WI38 (cell line): ENCODE results near the gene TTBK1.

Source experiments
- H3K4me3 ChIP-seq: 2 replicates; pipeline ENCODE4 v1.5.1; 2011; ENCODE audit warnings: low read depth, mild to moderate bottlenecking, control low read depth, low read length
- TF ChIP-seq, protein P1 (sequence below): IDR thresholded peaks from 2 replicates; pipeline ENCODE4 v1.5.1; 2012; ENCODE audit warnings: low read depth, mild to moderate bottlenecking, control low read depth, low read length

The TTBK1 gene

DNA sequence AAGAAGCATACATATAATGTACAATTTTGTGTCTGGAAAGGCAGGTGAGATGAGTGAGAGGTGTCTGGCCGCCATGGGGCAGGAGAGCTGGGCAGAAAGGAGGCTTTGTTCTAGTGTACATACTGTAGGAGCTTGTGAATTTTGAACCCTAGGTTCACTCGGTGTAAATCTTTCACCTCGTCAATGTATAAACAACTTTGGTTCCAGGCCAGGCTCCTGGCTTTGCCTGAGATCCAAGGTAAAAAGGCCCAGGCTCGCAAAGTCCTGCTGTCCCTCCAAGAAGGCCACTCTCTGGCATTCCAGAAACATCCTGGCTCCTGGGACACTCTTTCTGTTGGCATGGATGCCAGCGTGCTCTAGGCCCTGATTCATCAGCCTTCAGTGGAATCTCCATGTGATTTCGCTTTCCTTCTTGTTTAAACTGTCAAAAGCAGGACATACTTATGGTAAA is 47.6 kb downstream of the TTBK1 start:
- TF ChIP-seq, protein P1, sequence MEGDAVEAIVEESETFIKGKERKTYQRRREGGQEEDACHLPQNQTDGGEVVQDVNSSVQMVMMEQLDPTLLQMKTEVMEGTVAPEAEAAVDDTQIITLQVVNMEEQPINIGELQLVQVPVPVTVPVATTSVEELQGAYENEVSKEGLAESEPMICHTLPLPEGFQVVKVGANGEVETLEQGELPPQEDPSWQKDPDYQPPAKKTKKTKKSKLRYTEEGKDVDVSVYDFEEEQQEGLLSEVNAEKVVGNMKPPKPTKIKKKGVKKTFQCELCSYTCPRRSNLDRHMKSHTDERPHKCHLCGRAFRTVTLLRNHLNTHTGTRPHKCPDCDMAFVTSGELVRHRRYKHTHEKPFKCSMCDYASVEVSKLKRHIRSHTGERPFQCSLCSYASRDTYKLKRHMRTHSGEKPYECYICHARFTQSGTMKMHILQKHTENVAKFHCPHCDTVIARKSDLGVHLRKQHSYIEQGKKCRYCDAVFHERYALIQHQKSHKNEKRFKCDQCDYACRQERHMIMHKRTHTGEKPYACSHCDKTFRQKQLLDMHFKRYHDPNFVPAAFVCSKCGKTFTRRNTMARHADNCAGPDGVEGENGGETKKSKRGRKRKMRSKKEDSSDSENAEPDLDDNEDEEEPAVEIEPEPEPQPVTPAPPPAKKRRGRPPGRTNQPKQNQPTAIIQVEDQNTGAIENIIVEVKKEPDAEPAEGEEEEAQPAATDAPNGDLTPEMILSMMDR = no peak
- no peak overlapping the region for H3K4me3 ChIP-seq

DNA sequence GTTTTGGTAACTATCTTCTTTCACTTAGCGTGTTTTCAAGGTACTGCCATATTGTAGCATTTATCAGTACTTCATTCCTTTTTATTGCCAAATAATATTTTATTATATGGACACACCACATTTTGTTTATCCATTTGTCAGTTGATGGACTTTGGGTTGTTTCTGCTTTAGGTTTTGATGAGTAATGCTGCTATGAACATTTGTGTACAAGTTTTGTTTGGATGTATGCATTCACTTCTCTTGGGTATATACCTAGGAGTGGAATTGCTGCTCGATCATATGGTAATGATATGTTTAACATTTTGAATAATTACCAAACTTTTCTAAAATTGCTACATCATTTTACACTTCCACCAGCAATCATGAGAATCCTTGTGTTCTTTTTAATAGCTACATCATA is 48.4 kb downstream of the TTBK1 start:
- no peak overlapping the region for H3K4me3 ChIP-seq
- TF ChIP-seq, protein P1 = no peak

DNA sequence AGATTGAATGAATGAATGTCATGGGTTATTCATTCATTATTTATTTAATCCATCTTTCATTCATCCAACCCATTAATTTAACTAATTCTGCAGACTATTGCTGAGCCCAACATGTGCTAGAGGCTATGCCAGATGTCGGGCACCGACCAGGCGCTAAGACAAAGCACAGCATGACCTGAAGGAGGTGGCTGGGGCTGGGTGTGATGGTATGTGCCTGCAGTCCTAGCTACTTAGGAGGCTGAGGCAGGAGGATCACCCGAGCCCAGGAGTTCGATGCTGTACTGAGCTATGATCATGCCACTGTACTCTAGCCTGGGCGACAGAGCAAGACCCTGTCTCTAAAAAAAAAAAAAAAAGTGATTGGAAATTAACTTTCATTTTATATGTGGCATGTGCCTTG is 49.1 kb downstream of the TTBK1 start:
- H3K4me3 ChIP-seq = no peak overlapping the region
- TF ChIP-seq, protein P1 = no peak

DNA sequence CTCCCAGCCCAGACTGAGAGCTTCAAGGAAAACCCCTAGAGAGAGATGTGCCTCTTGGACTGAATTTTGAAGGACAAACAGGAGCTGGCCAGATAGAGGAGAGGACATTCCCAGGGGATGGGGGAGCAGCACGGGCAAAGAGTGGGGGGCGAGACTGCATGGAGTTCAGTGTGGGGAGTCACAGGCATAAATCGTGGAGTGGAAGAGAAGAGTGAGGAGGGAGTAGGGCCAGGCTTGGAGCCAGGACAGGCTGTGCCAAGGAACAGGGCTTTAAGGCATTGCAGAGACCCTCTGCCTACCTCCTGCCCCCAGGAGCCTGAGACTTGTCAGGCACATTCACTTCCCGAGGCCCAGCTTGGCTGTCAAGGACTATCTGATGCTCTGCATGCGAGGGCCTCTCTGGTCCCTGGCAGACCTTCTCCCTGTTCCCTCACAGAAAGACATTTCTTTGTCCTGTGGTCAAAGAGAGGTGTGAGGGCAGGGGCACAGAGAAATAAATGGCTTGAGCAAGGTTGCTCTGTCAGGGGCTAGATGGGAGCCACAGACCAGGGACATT is 49.6 kb downstream of the TTBK1 start:
- TF ChIP-seq, protein P1 = no peak
- no peak overlapping the region for H3K4me3 ChIP-seq

DNA sequence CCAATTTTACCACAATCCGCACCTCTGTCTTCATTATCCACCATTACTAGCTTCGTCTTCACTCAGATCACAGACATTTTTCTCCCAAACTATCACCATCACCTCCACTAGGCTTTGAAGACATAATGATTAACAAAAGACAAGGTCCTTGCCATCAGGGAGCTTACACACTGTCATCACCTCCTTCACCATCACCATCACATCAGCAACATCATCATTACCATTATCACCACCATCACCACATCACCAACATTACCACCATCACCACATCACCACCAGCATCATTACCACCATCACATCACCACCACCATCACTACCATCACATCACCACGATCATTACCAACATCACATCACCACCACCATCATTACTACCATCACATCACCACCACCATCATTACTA is 50.4 kb downstream of the TTBK1 start:
- no peak overlapping the region for H3K4me3 ChIP-seq
- TF ChIP-seq, protein P1 = no peak

DNA sequence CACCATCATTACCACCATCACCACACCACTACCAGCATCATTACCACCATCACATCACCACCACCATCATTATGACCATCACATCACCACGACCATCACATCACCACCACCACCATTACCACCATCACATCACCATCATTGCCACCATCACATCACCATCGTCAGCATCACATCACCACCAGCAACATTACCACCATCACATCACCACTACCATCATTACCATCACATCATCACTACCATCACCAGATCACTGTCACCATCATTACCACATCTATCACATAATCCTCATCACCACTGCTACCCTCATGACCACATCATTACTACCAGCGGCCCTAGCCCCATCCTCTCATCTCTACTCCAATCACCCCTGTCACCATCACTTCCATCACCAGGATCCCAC is 51.3 kb downstream of the TTBK1 start:
- TF ChIP-seq, protein P1 = no peak

DNA sequence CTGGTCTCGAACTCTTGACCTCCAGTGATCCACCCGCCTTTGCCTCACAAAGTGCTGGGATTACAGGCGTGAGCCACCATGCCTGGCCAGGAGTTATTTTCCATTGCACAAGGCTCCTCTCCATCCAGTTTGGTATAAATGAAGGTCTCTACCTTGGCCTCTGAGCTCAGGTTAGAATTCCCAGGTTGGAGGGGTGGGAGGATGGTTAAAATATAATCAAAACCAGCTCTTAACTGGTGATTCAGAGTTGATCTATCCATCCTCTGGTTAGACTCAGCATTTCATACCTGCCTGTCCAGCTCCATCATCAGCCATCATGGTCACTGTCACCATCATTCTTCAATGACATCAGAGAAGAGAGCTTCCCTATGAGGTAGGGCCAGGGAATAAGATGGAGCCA is 52.2 kb downstream of the TTBK1 start:
- TF ChIP-seq, protein P1 = no peak
- no peak overlapping the region for H3K4me3 ChIP-seq

More for the DNA sequence above, 51.3 kb downstream of the TTBK1 start:
- no peak overlapping the region for H3K4me3 ChIP-seq
